ENCODE results near the gene TOR2A.

DNA sequence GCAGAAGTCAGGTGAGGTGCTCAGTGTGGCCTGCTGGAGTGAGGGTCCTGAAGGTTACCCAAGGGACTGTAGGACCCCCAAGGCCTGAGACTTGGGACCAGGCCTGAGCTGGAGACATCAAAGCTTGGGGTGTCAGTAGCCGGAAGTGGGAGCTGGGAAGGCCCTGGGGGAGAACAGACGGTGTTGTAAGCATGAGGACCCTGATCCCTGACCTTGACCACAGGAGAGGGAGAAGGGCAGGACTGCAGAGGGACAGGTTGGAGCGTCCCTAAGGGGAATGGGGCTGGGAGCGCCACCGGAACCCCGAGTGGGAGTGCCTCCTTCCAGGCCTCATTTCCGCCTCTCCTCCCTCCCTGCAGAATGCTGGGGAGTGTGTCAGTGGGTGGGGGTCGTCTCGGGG is 18.7 kb downstream of the TOR2A start:
- TF ChIP-seq EP300 (IDR thresholded peaks at IDR 0.05) (no peak), POLR2A (IDR thresholded peaks at IDR 0.05) (no peak)

Measured in ovary (tissue), 1 donor.